TTC549 (cell line): ENCODE results near the gene DHX40.
"Not testable (repeated sequence)": the region's sequence is repeated elsewhere in the genome, so short reads cannot be mapped to it uniquely, and the experiment has no call there.

Experiments used
- FAIRE-seq: peaks from 2 replicates; lab custom pipeline; 2012; peaks lifted over from hg19 to GRCh38; lab: Jason Lieb, UNC

DHX40 gene, protein sequence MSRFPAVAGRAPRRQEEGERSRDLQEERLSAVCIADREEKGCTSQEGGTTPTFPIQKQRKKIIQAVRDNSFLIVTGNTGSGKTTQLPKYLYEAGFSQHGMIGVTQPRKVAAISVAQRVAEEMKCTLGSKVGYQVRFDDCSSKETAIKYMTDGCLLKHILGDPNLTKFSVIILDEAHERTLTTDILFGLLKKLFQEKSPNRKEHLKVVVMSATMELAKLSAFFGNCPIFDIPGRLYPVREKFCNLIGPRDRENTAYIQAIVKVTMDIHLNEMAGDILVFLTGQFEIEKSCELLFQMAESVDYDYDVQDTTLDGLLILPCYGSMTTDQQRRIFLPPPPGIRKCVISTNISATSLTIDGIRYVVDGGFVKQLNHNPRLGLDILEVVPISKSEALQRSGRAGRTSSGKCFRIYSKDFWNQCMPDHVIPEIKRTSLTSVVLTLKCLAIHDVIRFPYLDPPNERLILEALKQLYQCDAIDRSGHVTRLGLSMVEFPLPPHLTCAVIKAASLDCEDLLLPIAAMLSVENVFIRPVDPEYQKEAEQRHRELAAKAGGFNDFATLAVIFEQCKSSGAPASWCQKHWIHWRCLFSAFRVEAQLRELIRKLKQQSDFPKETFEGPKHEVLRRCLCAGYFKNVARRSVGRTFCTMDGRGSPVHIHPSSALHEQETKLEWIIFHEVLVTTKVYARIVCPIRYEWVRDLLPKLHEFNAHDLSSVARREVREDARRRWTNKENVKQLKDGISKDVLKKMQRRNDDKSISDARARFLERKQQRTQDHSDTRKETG

DNA sequence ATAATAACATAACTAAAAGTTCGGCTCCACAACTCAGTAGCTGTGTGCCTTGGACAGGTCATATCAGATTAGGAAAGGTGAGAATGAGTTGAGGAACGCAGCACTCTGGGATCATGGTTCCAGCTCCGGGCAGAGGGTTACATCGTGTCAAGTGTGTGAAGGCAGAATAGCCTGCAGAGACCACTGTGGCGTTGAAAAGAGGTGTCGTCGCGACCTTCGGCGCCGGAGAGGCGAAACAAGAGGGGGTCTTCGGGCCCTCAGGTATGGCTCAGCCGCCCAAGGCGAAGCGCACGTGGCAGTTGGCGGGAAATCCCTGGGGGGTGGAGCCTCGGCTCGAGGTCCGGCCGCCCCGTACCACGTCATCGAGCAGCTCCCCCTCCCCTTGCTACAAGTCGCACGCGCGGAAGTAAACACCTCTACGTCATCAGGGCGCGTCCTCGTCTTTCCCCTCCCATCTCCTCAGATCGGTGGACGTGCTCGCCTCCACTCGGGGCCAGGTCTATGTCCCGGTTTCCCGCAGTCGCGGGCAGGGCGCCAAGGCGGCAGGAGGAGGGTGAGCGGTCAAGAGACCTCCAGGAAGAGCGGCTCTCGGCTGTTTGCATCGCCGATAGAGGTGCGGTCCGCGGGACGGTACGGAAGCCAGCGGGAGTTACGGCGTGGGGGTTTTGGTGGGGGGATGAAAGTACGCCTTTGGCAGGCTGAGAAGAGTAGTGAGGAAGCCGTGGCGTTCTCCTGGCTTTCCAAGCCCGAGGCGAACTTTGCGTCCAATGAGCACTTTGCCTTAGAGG, at the start of gene DHX40:
DHX40 (plus strand) TSS at position 440 of the 788 bp plus-strand sequence; CDS start at position 502, 62 bp downstream.
- no peak for FAIRE-seq

DNA sequence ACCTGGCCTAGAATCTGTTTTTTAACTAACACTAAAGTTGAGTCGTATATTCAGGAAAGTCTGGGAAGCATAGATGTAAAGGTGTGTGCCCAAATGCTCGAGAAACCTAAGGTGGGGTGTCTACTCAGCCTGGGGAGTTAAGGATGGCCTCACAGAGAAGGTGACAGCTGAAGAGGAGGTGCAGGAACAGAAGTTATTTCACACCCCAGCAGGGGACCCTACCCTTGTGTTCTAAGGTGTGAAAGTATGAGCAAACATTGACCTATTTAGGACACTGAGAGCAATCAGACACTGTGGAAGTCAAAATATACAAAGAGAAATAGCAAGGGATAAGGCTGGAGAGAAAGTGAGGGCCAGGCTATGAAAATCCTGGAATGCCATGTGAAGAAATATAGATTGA, 49.0 kb upstream of the DHX40 start:
- FAIRE-seq: no peak

DNA sequence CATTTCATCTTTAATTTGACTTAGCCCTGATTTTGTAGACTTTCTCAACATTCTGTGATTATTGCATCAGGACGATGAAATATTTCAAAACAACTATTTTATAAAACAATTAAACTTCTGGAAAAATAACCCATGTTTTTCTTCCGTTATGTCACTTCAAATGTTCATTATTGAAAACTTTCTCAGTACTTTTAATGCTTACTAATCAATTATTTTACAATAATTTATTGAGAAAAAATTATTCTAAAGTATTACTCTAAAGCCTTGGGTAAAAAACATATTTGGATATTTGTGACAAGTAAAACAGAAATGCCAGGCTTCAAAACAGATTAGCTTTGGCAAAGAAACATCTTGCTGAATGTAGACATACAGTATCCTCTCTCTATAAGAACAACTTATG, 46.3 kb upstream of the DHX40 start:
- FAIRE-seq: peak; percentile 42

DNA sequence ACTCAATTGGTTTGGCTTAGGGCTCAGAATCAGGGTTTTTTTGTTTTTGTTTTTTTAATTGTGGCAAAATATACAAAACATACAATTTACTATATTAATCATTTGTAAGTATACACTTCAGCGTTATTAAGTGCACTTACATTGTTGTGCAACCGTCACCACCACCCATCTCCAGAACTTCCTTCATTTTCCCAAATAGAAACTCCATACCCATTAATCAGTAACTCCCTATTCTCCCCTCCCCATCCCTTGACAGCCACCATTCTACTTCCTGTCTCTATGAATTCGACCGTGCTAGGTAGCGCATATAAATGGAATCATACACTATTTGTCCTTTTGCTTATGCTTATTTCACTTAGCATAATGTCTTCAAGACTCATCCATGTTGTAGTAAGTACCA, 45.2 kb upstream of the DHX40 start:
- no peak for FAIRE-seq

DNA sequence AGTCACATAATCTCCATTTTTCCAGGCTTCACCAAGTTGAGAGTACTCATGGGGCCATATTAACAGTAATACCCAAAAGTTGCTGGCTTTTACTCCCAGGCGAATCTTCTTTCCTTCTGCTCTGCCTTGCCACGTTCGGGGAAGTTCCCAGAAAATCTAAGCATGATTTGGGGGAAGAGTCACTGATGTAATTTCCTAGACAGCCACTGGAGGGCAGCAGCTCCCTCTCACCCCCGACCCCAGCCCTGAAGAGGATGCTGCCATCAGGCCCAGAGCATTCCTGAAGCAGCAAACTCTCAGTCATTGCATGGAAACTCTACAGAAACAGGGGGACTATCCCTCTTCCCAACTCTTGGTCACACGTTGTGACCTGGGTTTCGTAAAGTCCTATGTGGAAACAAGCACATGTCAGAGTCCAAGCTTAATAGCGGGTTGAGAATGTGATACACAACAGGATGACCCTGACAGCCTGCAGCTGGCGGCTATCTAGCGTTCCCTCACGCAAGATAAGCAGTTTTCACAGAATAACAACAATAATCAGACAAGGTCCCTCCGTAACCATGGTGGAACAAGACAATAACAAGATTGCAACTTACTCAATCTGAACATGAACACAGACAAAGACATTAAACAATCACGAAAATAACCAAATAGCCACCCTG, 43.8 kb upstream of the DHX40 start:
- peak; percentile 87 for FAIRE-seq

DNA sequence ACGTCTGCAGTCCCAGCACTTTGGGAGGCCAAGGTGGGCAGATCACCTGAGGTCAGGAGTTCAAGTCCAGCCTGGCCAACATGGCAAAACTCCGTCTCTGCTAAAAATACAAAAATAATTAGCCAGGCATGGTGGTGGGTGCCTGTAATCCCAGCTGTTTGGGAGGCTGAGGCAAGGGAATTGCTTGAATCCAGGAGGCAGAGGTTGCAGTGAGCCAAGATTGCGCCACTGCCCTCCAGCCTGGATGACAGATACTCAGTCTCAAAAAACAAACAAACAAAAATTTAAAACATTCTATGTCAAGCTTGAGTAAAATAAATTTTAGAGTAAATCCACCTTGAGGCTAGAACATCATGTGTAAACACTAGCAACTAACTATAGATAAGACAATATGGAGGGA, 40.5 kb upstream of the DHX40 start:
- not testable (repeated sequence) for FAIRE-seq

DNA sequence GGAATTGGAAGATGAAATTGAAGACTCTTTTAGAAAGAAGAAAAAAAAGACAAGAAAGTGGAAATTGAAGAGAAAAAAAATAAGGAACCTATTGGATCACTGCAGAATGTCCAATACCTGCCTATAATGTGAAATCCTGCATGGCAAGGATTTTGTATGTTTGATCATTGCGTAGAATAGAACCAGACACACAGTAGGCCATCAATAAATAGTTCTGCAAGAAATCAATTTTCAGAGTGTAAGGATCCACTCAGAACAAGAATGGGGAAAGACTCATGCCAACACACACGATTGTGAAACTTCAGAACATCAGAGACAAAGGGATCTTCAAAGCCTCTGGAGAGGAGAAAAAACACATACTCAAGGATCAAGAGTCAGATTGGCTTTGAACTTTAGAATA, 39.7 kb upstream of the DHX40 start:
- no peak for FAIRE-seq

DNA sequence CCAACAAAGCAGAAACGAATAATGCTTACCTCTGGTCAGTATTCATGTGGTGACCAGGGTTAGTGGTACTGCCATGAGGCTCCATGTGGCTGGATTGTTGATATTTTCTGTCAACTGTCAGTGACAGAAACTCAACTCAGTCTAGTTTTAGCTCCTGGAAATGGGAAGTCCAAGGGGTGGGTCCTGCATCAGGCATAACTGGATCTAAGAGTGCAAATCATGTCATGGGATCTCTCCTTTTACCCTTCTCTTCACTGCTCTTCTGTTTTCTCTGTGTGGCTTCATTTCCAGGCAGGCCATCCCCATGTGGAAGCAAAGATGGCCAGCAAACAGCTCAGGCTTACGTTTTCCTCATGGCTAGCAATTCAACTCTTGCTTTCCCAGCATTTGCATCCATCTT, 39.0 kb upstream of the DHX40 start:
- FAIRE-seq: no peak

DNA sequence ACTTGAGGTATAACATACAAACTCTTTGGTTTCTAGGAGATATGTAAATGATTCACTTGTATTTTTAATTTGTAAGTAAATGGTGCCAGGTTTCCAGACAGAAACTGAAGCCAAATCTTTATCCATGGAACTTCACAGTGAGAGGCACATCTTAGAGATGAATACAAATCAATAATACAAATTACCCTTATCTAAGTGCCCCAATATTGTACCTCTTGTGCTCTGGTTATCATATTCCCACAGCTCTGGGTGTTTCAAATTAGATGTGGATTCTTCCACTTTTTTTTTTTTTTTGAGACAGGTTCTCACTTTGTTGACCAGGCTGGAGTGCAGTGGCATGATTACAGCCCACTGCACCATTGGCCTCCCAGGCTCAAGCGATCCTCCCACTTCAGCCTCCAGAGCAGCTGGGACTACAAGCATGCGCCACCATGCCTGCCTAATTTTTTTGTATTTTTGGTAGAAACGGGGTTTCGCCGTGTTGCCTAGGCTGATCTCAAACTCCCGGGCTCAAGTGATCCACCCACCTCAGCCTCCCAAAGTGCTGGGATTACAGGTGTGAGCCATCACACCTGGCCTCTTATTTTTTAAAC, 38.0 kb upstream of the DHX40 start:
- no peak for FAIRE-seq

DNA sequence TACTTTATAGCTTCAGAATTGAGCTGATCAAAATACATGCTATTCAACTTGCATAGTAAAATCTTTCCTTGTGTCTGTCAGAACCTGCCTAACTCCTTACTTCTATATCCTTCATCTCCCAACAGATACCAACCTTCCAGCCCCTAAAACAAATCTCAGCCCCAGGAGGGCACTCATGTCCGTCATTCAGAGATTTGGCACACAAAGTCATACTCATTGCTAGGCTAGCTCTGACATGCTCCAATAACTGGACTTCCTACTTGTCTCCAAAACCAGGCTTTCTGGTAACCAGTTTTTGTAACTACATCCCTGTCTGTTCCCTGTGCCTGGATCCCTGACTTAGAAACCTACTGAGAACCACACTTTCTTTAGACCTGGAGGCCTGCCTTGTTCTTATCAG, 37.5 kb upstream of the DHX40 start:
- FAIRE-seq: no peak

DNA sequence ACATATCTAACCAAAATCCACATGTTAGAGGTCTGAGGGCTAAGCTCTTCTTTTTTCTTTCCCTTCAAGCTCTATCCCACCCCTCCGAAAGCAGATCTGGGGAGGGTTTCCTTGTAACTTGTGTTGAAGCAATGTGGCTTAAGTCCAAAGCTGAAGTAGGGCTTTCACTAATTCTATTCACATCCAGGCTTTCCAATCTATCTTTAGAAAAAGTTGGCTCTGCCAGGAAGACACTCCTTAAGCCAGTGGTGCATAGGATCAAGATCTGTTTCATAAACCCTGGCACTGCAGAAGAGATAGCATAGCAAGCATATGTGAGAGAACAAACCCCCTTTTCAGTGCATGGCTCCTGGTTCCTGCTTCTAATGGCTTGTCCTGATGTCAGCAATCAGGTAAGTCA, 34.9 kb upstream of the DHX40 start:
- no peak for FAIRE-seq

DNA sequence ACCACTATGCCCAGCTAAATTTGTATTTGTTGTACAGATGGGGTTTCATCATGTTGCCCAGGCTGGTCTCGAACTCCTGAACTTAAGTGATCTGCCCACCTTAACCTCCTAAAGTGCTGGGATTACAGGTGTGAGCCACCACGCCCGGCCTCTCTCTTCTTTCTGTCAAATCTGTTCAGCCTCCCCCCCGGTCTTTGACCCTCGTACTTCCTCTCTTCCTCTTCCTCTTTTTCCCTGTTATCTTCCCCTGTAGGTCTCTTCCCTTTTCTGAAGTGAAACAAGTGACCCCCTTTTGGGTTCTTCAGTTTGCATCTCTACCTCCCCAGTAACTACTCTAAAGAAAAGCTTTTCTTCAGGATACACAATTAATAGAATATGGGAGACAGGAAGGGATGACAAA, 31.7 kb upstream of the DHX40 start:
- FAIRE-seq: no peak

DNA sequence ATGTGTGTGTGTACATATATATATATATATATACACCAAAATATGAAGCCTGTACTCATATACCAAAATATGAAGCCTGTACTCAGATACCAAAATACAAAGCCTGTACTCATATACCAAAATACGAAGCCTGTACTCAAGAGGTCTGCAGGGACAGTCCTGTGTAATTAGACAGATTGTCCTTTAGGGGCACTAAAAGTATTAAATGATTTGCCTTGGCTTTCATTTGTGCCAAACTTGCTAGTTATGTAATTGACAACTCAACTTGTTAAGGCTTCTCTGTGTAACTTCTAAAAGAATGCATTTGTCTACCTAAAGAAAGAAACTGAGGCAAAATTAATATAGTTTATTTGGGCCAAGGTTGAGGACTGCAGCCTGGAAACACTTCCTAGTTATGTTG, 30.8 kb upstream of the DHX40 start:
- peak; percentile 56 for FAIRE-seq

DNA sequence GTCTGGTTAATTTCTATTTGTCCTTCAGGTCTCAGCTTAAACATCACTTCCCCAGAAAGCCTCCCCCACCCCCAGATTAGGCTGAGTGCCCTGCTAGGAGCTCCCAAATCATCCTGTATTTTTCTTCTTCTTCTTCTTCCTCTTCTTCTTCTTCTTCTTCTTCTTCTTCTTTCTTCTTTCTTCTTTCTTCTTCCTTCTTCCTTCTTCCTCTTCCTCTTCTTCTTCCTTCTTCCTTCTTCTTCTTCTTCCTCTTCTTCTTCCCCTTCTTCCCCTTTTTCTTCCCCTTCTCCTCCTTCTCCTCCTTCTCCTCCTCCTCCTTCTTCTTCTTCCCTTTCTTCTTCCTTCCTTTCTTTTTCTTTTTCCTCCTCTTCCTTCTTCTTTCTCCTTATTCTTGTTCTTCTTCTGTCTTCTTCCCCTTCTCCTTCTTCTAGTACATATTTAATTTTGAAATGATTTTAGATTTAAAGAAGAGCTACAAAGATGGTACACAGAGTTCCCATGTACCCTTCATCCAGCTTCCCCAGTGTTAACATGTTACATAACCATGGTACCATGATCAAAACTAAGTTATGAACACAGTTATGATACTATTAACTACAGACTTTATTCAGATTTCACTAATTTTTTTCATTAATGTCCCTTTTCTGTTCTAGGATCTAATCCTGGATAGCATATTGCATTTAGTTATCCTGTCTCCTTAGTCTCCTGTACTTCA, 27.1 kb upstream of the DHX40 start:
- no peak for FAIRE-seq

DNA sequence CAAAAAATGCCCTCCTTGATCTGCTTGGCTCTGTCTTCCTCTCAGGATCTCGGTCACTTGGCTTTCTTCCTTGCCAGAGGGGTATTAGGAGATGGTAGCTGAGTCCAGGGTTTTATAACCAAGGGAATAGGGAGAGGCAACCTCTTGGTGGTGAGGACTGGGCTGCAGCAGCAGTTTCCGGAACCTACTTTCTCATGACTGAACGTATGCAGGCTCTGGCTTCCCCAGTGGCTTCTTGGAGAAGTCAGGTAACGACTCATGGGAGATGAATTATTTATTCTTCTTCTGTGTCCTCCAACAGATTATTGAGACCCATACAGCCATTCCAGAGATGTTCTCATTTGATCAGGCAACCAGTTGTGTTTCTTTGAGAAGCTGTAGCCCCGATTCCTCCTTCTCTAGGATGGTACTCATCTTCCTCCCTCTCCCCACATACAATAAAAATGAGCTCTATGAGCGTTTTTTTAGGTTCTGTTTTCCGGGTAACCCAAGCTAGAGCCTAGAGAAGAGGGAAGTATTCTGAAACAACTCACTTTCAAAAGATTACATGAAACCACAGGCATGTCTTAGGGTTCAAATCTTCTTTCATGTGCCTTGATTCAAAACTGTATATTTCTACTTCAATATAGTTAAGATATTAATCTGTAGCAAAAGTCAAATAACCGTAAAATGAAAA, 22.3 kb upstream of the DHX40 start:
- FAIRE-seq: no peak

DNA sequence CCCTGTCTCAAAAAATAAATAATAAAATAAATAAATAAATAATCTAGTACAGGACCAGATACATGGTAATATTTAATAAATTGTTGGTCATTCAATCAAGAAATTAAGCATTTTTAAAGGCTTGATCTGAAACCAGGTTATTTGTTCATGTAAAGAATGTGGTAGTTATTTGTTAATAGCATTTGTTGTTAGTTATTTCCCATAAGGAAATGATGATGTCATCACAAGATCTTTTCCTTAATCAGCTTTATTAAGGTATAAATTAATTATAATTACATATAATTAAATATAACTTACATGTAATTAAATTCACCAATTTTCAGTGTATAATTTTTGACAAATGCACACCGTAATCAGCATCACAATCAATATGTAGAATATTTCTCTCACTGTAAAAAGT, 19.5 kb upstream of the DHX40 start:
- FAIRE-seq: peak; percentile 28

DNA sequence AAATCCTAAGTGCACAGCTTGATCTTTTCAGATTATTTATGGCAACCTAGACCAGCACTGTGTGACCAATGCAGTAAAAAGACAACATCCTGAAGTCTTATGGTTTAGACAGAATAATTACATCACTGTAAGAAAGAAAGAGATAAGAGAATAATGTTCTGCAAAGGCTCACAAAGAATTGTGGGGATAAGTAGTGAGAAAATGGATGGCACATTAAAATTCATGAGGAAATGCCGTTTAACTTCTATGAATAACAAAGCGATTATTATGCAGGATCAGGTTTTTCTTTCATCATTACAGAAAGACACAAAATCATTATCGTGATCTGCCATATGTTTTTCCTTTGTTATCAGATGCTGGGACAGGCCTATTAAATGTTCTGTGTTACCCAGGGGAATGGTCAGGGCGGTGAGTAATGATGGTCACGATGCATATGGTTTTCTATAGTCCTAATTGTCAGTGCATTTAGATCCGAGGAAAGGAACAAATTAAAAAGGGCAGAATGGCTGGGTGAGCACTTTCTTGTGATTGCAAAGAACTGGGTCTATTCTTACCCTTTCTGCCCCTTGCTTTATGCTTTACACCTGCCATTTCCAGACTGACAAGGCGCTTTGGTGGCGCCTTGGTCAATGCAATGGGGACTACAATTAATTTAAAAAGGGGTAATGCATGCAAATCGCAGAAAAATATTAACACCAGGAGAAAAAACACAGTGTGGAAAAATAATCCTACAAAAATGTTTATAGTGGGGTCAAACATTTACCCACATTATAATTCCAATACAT, 18.1 kb upstream of the DHX40 start:
- peak; percentile 92 for FAIRE-seq

DNA sequence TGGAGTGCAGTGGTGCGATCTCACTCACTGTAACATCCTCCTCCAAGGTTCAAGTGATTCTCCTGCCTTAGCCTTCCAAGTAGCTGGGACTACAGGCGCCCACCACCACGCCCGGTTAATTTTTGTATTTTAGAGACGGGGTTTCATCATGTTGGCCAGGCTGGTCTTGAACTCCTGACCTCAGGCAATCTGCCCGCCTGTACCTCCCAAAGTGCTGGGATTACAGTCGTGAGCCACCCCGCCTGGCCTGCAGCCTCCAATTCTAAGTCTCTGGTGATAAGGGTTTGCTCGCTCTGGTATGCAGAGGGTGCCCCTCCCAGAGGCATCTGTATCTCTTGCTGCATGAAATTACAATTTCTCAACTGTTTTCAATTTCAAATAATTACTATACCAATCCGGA, 16.4 kb upstream of the DHX40 start:
- not testable (repeated sequence) for FAIRE-seq

DNA sequence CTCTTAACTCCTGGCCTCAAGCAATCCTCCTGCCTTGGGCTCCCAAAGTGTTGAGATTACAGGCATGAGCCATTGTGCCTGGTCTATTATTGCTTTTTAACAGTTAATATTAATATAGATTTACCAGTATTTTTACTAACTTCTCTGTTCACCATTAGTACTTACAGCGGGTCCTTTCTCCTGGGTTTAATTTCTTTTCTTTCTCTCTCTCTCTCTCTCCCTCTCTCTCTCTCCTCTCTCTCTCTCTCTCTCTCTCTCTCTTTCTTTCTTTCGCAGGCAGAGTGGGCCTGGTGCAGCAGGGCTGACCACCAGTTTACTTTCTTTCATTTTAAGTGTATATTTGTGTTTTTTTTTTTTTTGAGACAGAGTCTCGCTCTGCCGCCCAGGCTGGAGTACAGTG, 14.7 kb upstream of the DHX40 start:
- no peak for FAIRE-seq

DNA sequence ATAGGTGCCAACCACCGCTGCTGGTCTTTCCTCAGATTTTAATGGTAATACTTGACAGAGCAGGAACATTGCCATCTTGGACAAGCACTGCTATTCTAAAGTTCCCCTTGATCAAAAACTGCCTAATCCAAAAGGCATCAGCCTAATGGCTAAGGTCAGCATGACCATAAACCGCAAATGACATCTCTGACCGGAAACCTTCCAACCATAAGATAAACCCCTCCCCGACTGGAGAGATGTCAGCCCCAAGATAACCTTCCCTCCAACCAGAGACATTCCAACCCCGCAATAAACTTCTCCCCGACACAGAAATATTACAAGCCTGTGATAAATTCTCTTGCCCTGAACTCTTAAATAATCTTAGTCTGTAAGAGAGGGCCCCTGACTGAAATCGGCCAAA, 7.4 kb upstream of the DHX40 start:
- FAIRE-seq: peak; percentile 78
